Pancreas (tissue), 10 donors: ENCODE measurements around the gene ZNF624. TPM values are rescaled to one million over a fixed set of nuclear protein-coding genes. Genes with fewer than 3 reads are reported as not detected.
"Not testable (repeated sequence)": the region's sequence is repeated elsewhere in the genome, so short reads cannot be mapped to it uniquely, and the experiment has no call there.

ENCODE experiments used
- ATAC-seq, 4 donors: fragments of 200-7000 bp; cut with Tn5 transposase; one replicate each; pipeline versions ENCODE4 v1.8.0 to v1.9.1; 2020; ENCODE audit warnings: mild to moderate bottlenecking in 4 of 4, moderate library complexity in 4 of 4
- DNase-seq, 6 donors: peaks; one replicate each; pipeline ENCODE4 v3.0.0-alpha.2; 2020
- FAIRE-seq: peaks from 2 replicates; lab custom pipeline; 2012; peaks lifted over from hg19 to GRCh38; lab: Jason Lieb, UNC
- H3K27ac ChIP-seq, 4 donors: fragments of 200-600 bp; sonication (generic); 1 replicate in 3 of 4; 2 replicates in 1 of 4; pipeline versions ENCODE4 v1.5.0 to v1.8.0; 2020
- H3K27me3 ChIP-seq, 4 donors: fragments of 200-600 bp; one replicate each; pipeline ENCODE4 v1.8.0; 2021
- H3K36me3 ChIP-seq, 3 donors: fragments of 200-600 bp; sonication (generic) in 1 of 3; one replicate each; pipeline versions ENCODE4 v1.5.0 to v1.8.0; 2020 to 2021
- H3K4me1 ChIP-seq, 3 donors: fragments of 200-600 bp; one replicate each; pipeline ENCODE4 v1.8.0; 2021
- H3K4me3 ChIP-seq, 4 donors: fragments of 200-600 bp; sonication (generic) in 2 of 4; one replicate each; pipeline versions ENCODE4 v1.5.0 to v1.8.0; 2020 to 2021
- H3K9me3 ChIP-seq, 4 donors: fragments of 200-600 bp; one replicate each; pipeline ENCODE4 v1.8.0; 2021
- CTCF ChIP-seq, 4 donors: fragments of 200-600 bp; sonication (generic) in 3 of 4; IDR thresholded peaks; one replicate each; pipeline versions ENCODE4 v1.5.0 to v1.8.0; 2021; ENCODE audit warnings: antibody characterized with exemption in 4 of 4
- WGBS, 2 donors: extraction: QIAGEN DNeasy Blood & Tissue Kit; methylation state at CpG; one replicate each; pipeline ENCODE4 v1.1.7; 2013; 5-methylcytosine and 5-hydroxymethylcytosine counted together
- intact Hi-C, 3 donors: fragments of 100-400 bp; cut with DNase I; formaldehyde crosslinking; loops; one replicate each; pipeline versions ENCODE4 v1.11.1 to v1.14.2; 2022
- polyA plus RNA-seq, 2 donors: library from polyadenylated mRNA; stranded (reverse); fragments of 200-250 nt; gene quantifications; one replicate each; pipeline ENCODE4 v1.2.3, GENCODE V29; 2013
- total RNA-seq, 6 donors: library from RNA; stranded (reverse); fragmentation: NEBNext Ultra II Directional in 4 of 6; extraction: Animal tissue kit (Norgen Biotek cat#: 25700) in 4 of 6; gene quantifications; one replicate each; pipeline versions ENCODE4 v1.2.1 to v1.2.4, GENCODE V29; 2021 to 2023
- donor health status: healthy with polysubstance abuse.
- donor health status: DM: no; HTN: no; CAD: no; lungs with moderate emphysema.
- donor health status: DM: no; HTN: no; CAD: no.
- donor health status: control.
- donor health status: control.
- donor health status: Bipolar disorder and iron deficiency.
- donor health status: DM: yes; HTN: yes; CAD: no.
- donor health status: DM: no; HTN: no; CAD: no.
- donor health status: DM: no; HTN: no; CAD: no.
- donor health status: DM: yes; HTN: yes; CAD: no.

The ZNF624 gene
- total and polyA plus RNA-seq, 8 donors, result 0.27 to 2.7 (median 1.3) TPM

GRCh38 chr17:16676676-16677268, 23.1 kb upstream of the ZNF624 start:
- TF ChIP-seq CTCF (IDR thresholded peaks at IDR 0.05), result no peak
- WGBS, 2 donors, result 80 to 81% methylated on average over 6 of the region's 6 CpGs
- peaks cover 0 to 4% (median 0%) of the 10 kb centered on the region in 4 donors for H3K27me3 ChIP-seq
- ATAC-seq, result no peak
- H3K4me3 ChIP-seq, result no peak overlapping the region
- intact Hi-C loops, result no loop called here
- no peak for FAIRE-seq
- no peak overlapping the region for H3K27ac ChIP-seq
- no peak for DNase-seq
- H3K9me3 ChIP-seq, result no peaks in the 10 kb centered on the region
- no peaks in the 10 kb centered on the region for H3K36me3 ChIP-seq
- H3K4me1 ChIP-seq, result no peaks in the 10 kb centered on the region

- FAIRE-seq, intact Hi-C loops, H3K4me1 ChIP-seq, H3K36me3 ChIP-seq, H3K9me3 ChIP-seq, H3K27ac ChIP-seq: not testable (repeated sequence)
- peaks cover 0 to 35% (median 8%) of the 10 kb centered on the region in 4 donors for H3K27me3 ChIP-seq
- ATAC-seq (peak; percentile 58 to 88 (median 69)), DNase-seq (peak in 2 of 6 donors; percentile 66 to 67)
- peak overlapping the region in 2 of 4 donors; percentile 18 to 40 for H3K4me3 ChIP-seq
- WGBS, 2 donors, result 2% methylated on average over 47 to 61 of the region's 61 CpGs
Measured at GRCh38 chr17:16666907-16667636, 13.4 kb upstream of the ZNF624 start.

GRCh38 chr17:16666553-16666906, 12.9 kb upstream of the ZNF624 start:
- H3K27ac ChIP-seq, FAIRE-seq, intact Hi-C loops, H3K36me3 ChIP-seq, DNase-seq, H3K9me3 ChIP-seq, ATAC-seq, H3K4me1 ChIP-seq: not testable (repeated sequence)
- 53 to 57% methylated on average over 24 of the region's 24 CpGs for WGBS, 2 donors
- peak overlapping the region in 2 of 4 donors; percentile 18 to 40 for H3K4me3 ChIP-seq
- peaks cover 0 to 31% (median 8%) of the 10 kb centered on the region in 4 donors for H3K27me3 ChIP-seq

GRCh38 chr17:16662936-16663335, 9.3 kb upstream of the ZNF624 start:
- no peak for FAIRE-seq
- DNase-seq, result no peak
- Histone ChIP-seq H3K4me3 (no peak overlapping the region), H3K27ac (no peak overlapping the region), H3K36me3 (no peaks in the 10 kb centered on the region), H3K4me1 (no peaks in the 10 kb centered on the region), H3K9me3 (no peaks in the 10 kb centered on the region), H3K27me3 (peaks cover 0 to 4% (median under 1%) of the 10 kb centered on the region in 4 donors)
- 92 to 96% methylated on average over 1 of the region's 1 CpG for WGBS, 2 donors
- ATAC-seq, result no peak
- intact Hi-C loops, result no loop called here
- no peak for TF ChIP-seq CTCF (IDR thresholded peaks at IDR 0.05)

GRCh38 chr17:16661217-16661616, 7.6 kb upstream of the ZNF624 start:
- no peak for TF ChIP-seq CTCF (IDR thresholded peaks at IDR 0.05)
- intact Hi-C loops, result no loop called here
- H3K4me1 ChIP-seq, result no peaks in the 10 kb centered on the region

More at GRCh38 chr17:16661217-16661616, 7.6 kb upstream of the ZNF624 start:
- ATAC-seq (no peak), DNase-seq (no peak), FAIRE-seq (peak; percentile 93)
- Histone ChIP-seq H3K4me3 (no peak overlapping the region), H3K36me3 (no peaks in the 10 kb centered on the region), H3K27me3 (no peaks in the 10 kb centered on the region), H3K27ac (no peak overlapping the region), H3K9me3 (no peaks in the 10 kb centered on the region)
